ENCODE results near the gene CRISP2.

The CRISP2 gene

GRCh38 chr6:49662231-49662891 lies 51.0 kb downstream of the CRISP2 start:
- DNase-seq (ENCODE audit: low read depth in 2 of 2), result no peak

- DNase-seq (ENCODE audit: low read depth in 2 of 2), result no peak
These were observed 59.4 kb downstream of the CRISP2 start for GRCh38 chr6:49653942-49654341.

- no peak for DNase-seq (ENCODE audit: low read depth in 2 of 2)
These were observed 59.9 kb downstream of the CRISP2 start for GRCh38 chr6:49653438-49653837.

- DNase-seq (ENCODE audit: low read depth in 2 of 2), result no peak
These were observed 62.1 kb downstream of the CRISP2 start for GRCh38 chr6:49651239-49651638.

- DNase-seq (ENCODE audit: low read depth in 2 of 2), result no peak
These were observed 63.4 kb downstream of the CRISP2 start for GRCh38 chr6:49649988-49650387.

- DNase-seq (ENCODE audit: low read depth in 2 of 2), result no peak
These were observed 65.3 kb downstream of the CRISP2 start for GRCh38 chr6:49648036-49648435.

GRCh38 chr6:49647476-49647875 lies 65.9 kb downstream of the CRISP2 start:
- DNase-seq (ENCODE audit: low read depth in 2 of 2), result no peak

GRCh38 chr6:49646942-49647341 lies 66.4 kb downstream of the CRISP2 start:
- no peak for DNase-seq (ENCODE audit: low read depth in 2 of 2)

- no peak for DNase-seq (ENCODE audit: low read depth in 2 of 2)
These were observed 67.1 kb downstream of the CRISP2 start for GRCh38 chr6:49646130-49646824.

GRCh38 chr6:49645139-49645538 lies 68.2 kb downstream of the CRISP2 start:
- DNase-seq (ENCODE audit: low read depth in 2 of 2), result no peak

All from stimulated activated CD8-positive, alpha-beta memory T cell treated with anti-CD3 and anti-CD28 coated beads, Interleukin-7, amount 100 ng/mL, for 1 hour (primary cell).